ENCODE data around the gene WAC. TPM values are rescaled to one million over a fixed set of nuclear protein-coding genes. Genes with fewer than 3 reads are reported as not detected.
A peak's percentile ranks its signal among the peaks of the same experiment; 100 is the strongest.

WAC gene
- total and polyA plus RNA-seq, 9 of the 15 experiments (the other 6 are each of a cell fraction or from before 2014, with no cell fraction given), result 24.8 to 123 (median 78.2) TPM

GRCh38 chr10:28532337-28533185, at the start of gene WAC (continued):
- no peak for TF ChIP-seq CBX8 (IDR thresholded peaks at IDR 0.05; ENCODE audit: borderline replicate concordance, extremely low read depth, low read depth, low read length, poor library complexity, severe bottlenecking)
- TF ChIP-seq HIVEP1 (CRISPR knock-in tag; IDR thresholded peaks at IDR 0.05), result no peak
- no peak for TF ChIP-seq MYBL2 (IDR thresholded peaks at IDR 0.05; ENCODE audit: low read depth)
- no peak for TF ChIP-seq MYBL2 (CRISPR knock-in tag; IDR thresholded peaks at IDR 0.05; ENCODE audit: borderline replicate concordance)
- TF ChIP-seq ZBTB11 (CRISPR knock-in tag; IDR thresholded peaks at IDR 0.05), result peak; percentile 25 to 91 (median 28); a peak in 3 of 6 replicates
- TF ChIP-seq NCOA6 (IDR thresholded peaks at IDR 0.05), result peak; percentile 22; the same call in 1 of the 2 replicates
- TF ChIP-seq ZNF407 (IDR thresholded peaks at IDR 0.05; ENCODE audit: low read depth), result peak; percentile 86
- no peak for TF ChIP-seq KLF16 (IDR thresholded peaks at IDR 0.05)
- no peak for TF ChIP-seq NR2C2 (CRISPR knock-in tag; IDR thresholded peaks at IDR 0.05)
- peak; percentile 65; the same call in 1 of the 2 replicates for TF ChIP-seq NR2C2 (tag; IDR thresholded peaks at IDR 0.05)
- TF ChIP-seq MBD2 (IDR thresholded peaks at IDR 0.05; ENCODE audit: borderline replicate concordance, low read depth), result 0 out of 2 replicates have a peak, but pooled peaks have one; percentile 65
- TF ChIP-seq SIN3B (IDR thresholded peaks at IDR 0.05; ENCODE audit: low read depth), result peak; percentile 68; the same call in 1 of the 2 replicates
- TF ChIP-seq ZNF830 (CRISPR knock-in tag; IDR thresholded peaks at IDR 0.05), result no peak

All from K562 (cell line).